ENCODE measurements around the gene LRP1B.

The LRP1B gene

GRCh38 chr2:140891614-140892212, 1239.1 kb downstream of the LRP1B start:
- no peaks in the 10 kb centered on the region for H3K4me1 ChIP-seq
- DNase-seq, result no peak
- TF ChIP-seq CTCF (IDR thresholded peaks at IDR 0.05; ENCODE audit: low read depth, low read length), result peak; percentile 34

GRCh38 chr2:140882671-140883620, 1247.9 kb downstream of the LRP1B start:
- no peaks in the 10 kb centered on the region for H3K4me1 ChIP-seq
- no peaks in the 10 kb centered on the region for H3K36me3 ChIP-seq
- no peak for DNase-seq
- H3K27me3 ChIP-seq, result no peaks in the 10 kb centered on the region
- H3K4me3 ChIP-seq (ENCODE audit: low read depth, low read length), result no peak overlapping the region
- no peaks in the 10 kb centered on the region for H3K9me3 ChIP-seq
- TF ChIP-seq CTCF (IDR thresholded peaks at IDR 0.05; ENCODE audit: low read depth, low read length), result no peak

More at GRCh38 chr2:140891614-140892212, 1239.1 kb downstream of the LRP1B start:
- H3K4me3 ChIP-seq (ENCODE audit: low read depth, low read length), result no peak overlapping the region
- H3K36me3 ChIP-seq, result no peaks in the 10 kb centered on the region
- no peaks in the 10 kb centered on the region for H3K27me3 ChIP-seq
- no peaks in the 10 kb centered on the region for H3K9me3 ChIP-seq

- Histone ChIP-seq H3K4me1 (no peaks in the 10 kb centered on the region), H3K27me3 (no peaks in the 10 kb centered on the region), H3K36me3 (no peaks in the 10 kb centered on the region), H3K9me3 (no peaks in the 10 kb centered on the region), H3K4me3 (ENCODE audit: low read depth, low read length) (no peak overlapping the region)
- DNase-seq, result no peak
- TF ChIP-seq CTCF (IDR thresholded peaks at IDR 0.05; ENCODE audit: low read depth, low read length), result no peak
These were observed 1250.2 kb downstream of the LRP1B start for GRCh38 chr2:140880573-140880972.

- H3K9me3 ChIP-seq, result no peaks in the 10 kb centered on the region
- H3K4me3 ChIP-seq (ENCODE audit: low read depth, low read length), result no peak overlapping the region
- H3K27me3 ChIP-seq, result no peaks in the 10 kb centered on the region
- H3K36me3 ChIP-seq, result no peaks in the 10 kb centered on the region
- H3K4me1 ChIP-seq, result no peaks in the 10 kb centered on the region
- TF ChIP-seq CTCF (IDR thresholded peaks at IDR 0.05; ENCODE audit: low read depth, low read length), result no peak
- no peak for DNase-seq
These were observed 1254.8 kb downstream of the LRP1B start for GRCh38 chr2:140876015-140876414.

GRCh38 chr2:140873915-140874531, 1256.8 kb downstream of the LRP1B start:
- Histone ChIP-seq H3K36me3 (no peaks in the 10 kb centered on the region), H3K4me3 (ENCODE audit: low read depth, low read length) (no peak overlapping the region), H3K4me1 (no peaks in the 10 kb centered on the region), H3K27me3 (no peaks in the 10 kb centered on the region), H3K9me3 (no peaks in the 10 kb centered on the region)
- no peak for DNase-seq
- no peak for TF ChIP-seq CTCF (IDR thresholded peaks at IDR 0.05; ENCODE audit: low read depth, low read length)
